Heart left ventricle (tissue), 13 donors: Measurements from ENCODE around the gene RPLP2.

Source experiments
- POLR2A ChIP-seq, 2 donors: fragments of 450-650 bp; IDR thresholded peaks; one replicate each; pipeline ENCODE4 v1.6.1; 2017; ENCODE audit warnings: antibody characterized with exemption in 2 of 2, mild to moderate bottlenecking in 2 of 2, moderate library complexity in 2 of 2
- TF ChIP-seq, protein P1 (sequence below), 12 donors: fragments of 200-600 bp; sonication (generic) in 4 of 12; IDR thresholded peaks; one replicate each; pipeline versions ENCODE4 v1.5.0 to v1.8.0; 2018 to 2022; ENCODE audit warnings: antibody characterized with exemption in 12 of 12, mild to moderate bottlenecking in 5 of 12
- donor health status: ischemic (EF 13 %, LVEDD 7.1; RV severe dilation, severe dysfunction).
- donor health status: DM: no; HTN: yes; CAD: no.
- donor health status: DM: no; HTN: no; CAD: no.
- donor health status: ischemic (EF 25% LVEDD 6.9; RV normal size, moderate dysfunction).
- donor health status: ischemic (EF 25% LVEDD 5.7; RV mildly dilated, moderate dysfunction).
- donor health status: ischemic (EF 35%, LVEDD 5.7; RV mildly dilated, moderate dysfunction).
- donor health status: nonischemic (EF 11% LVEDD 7.7; RV severe dilation, severe dysfunction).
- donor health status: DM: yes; HTN: yes; CAD: no.
- donor health status: PGD.
- donor health status: ischemic (EF 29% LVEDD 5.4; RV normal size, mild dysfunction).
- donor health status: nonischemic (EF 23%, LVEDD 6.1; RV moderate dilation, normal function).

DNA sequence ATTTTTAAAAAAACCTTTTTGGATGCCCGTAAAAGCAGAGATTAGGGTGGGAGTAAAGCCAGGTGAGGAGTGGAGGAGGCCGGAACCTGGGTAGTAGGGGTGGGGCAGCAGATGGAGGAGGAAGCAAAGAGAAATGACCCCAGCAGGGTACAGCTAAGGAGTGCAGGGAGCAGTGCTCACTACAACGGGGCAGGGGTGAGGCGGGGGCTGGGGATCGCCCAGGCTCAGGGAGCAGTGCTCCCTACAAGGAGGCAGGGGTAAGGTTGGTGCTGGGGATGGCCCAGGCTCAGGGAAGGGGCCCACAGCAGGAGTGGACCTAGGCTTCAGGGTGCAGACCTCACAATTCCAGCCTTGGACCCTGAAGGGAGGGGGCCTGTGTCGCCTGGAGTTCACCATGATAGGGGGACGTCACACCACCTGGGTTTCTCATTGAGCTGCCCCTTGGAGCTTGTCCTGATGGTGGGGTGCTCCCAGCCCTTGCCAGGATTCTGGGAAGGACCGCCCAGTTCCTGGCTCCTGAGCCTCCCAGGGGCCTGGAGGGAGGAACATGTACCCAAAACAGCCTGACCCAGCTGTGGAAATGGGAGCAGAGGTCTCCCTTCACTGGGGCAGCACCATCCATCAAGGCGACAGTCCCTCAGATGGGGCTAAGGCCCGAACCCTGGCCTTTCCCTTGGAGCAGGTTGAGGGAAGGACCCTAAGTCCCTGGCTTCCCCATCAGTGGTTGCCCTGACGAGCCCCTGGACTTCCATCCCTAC is 6.1 kb downstream of the RPLP2 start:
- TF ChIP-seq POLR2A (IDR thresholded peaks at IDR 0.05) = no peak
- TF ChIP-seq, protein P1, sequence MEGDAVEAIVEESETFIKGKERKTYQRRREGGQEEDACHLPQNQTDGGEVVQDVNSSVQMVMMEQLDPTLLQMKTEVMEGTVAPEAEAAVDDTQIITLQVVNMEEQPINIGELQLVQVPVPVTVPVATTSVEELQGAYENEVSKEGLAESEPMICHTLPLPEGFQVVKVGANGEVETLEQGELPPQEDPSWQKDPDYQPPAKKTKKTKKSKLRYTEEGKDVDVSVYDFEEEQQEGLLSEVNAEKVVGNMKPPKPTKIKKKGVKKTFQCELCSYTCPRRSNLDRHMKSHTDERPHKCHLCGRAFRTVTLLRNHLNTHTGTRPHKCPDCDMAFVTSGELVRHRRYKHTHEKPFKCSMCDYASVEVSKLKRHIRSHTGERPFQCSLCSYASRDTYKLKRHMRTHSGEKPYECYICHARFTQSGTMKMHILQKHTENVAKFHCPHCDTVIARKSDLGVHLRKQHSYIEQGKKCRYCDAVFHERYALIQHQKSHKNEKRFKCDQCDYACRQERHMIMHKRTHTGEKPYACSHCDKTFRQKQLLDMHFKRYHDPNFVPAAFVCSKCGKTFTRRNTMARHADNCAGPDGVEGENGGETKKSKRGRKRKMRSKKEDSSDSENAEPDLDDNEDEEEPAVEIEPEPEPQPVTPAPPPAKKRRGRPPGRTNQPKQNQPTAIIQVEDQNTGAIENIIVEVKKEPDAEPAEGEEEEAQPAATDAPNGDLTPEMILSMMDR (IDR thresholded peaks at IDR 0.05) = no peak
